Liver (tissue), 3 donors: ENCODE results near the gene DSG3.

Source experiments
- ATF3 ChIP-seq: IDR thresholded peaks from 2 replicates; pipeline ENCODE4 v1.6.1; 2016; ENCODE audit warnings: antibody characterized with exemption
- CTCF ChIP-seq: fragments of 150-350 bp; IDR thresholded peaks from 2 replicates; pipeline ENCODE4 v1.5.1; 2017; ENCODE audit warnings: improper control_type of control experiment, low read depth, low read length; ENCODE audit not compliant: missing input control
- MAX ChIP-seq: IDR thresholded peaks from 2 replicates; pipeline ENCODE4 v1.6.1; 2016; ENCODE audit warnings: antibody characterized with exemption
- REST ChIP-seq: IDR thresholded peaks from 2 replicates; pipeline ENCODE4 v1.6.1; 2016; ENCODE audit warnings: antibody characterized with exemption, mild to moderate bottlenecking
- donor health status: healthy.
- donor health status: healthy.

GRCh38 chr18:31445908-31446307 is 1.6 kb upstream of the DSG3 start:
- TF ChIP-seq MAX (no peak), CTCF (no peak), REST (no peak), ATF3 (no peak)
